ENCODE measurements around the gene MAGI2.

GRCh38 chr7:78443811-78444210, 1009.7 kb downstream of the MAGI2 start:
- TF ChIP-seq EZH2 (IDR thresholded peaks at IDR 0.05; ENCODE audit: insufficient read depth, poor library complexity, severe bottlenecking) = no peak
- no peak for TF ChIP-seq EZH2phosphoT487 (IDR thresholded peaks at IDR 0.05; ENCODE audit: insufficient read depth, low read depth)
